ENCODE results near the gene CDIP1.

The CDIP1 gene

GRCh38 chr16:4498546-4499195 lies 39.9 kb downstream of the CDIP1 start:
- H3K9me3 ChIP-seq (replicated peaks; ENCODE audit: low read length): no peaks in the 10 kb centered on the region
- H3K4me2 ChIP-seq (ENCODE audit: low read length): no peak overlapping the region
- H3K9ac ChIP-seq (ENCODE audit: low read depth, low read length): no peak overlapping the region
- H3K36me3 ChIP-seq (ENCODE audit: insufficient read depth, low read length): peaks cover 10% of the 10 kb centered on the region
- peaks cover 54% of the 10 kb centered on the region for H3K4me1 ChIP-seq (ENCODE audit: control insufficient read depth, insufficient read depth, low read length)
- no peak overlapping the region for H3K4me3 ChIP-seq (ENCODE audit: low read length)
- no peaks in the 10 kb centered on the region for H3K27me3 ChIP-seq (ENCODE audit: control insufficient read depth, insufficient read depth, low read length)

- Histone ChIP-seq H3K4me1 (ENCODE audit: control insufficient read depth, insufficient read depth, low read length) (peaks cover 50% of the 10 kb centered on the region), H3K36me3 (ENCODE audit: insufficient read depth, low read length) (peaks cover 10% of the 10 kb centered on the region), H3K9ac (ENCODE audit: low read depth, low read length) (no peak overlapping the region), H3K27me3 (ENCODE audit: control insufficient read depth, insufficient read depth, low read length) (no peaks in the 10 kb centered on the region), H3K4me3 (ENCODE audit: low read length) (no peak overlapping the region), H3K9me3 (replicated peaks; ENCODE audit: low read length) (no peaks in the 10 kb centered on the region), H3K4me2 (ENCODE audit: low read length) (no peak overlapping the region)
These were observed 42.3 kb downstream of the CDIP1 start for GRCh38 chr16:4496305-4496704.

DNA sequence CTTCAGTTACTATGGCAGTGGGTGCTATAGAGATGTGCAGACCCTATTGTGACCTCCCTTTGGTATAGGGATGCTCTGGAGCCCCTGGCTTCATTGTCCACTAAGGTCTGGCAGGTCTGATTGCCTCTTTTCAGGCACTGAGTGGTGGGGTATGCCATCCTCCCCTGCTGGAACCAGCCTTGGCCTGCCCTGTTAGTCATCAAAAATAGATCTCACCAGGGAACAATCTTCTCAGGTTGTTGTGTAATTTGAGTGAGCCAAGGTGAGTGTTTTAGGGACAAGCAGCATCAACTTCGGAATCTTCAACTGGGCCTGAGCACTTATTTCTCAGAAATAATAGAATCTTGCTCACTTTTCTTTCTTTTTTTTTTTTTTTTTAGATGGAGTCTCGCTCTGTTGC lies 42.8 kb downstream of the CDIP1 start:
- H3K4me2 ChIP-seq (ENCODE audit: low read length): no peak overlapping the region
- peak overlapping the region; percentile 16 for H3K9ac ChIP-seq (ENCODE audit: low read depth, low read length)
- H3K9me3 ChIP-seq (replicated peaks; ENCODE audit: low read length): no peaks in the 10 kb centered on the region
- H3K27me3 ChIP-seq (ENCODE audit: control insufficient read depth, insufficient read depth, low read length): no peaks in the 10 kb centered on the region
- peaks cover 10% of the 10 kb centered on the region for H3K36me3 ChIP-seq (ENCODE audit: insufficient read depth, low read length)
- no peak overlapping the region for H3K4me3 ChIP-seq (ENCODE audit: low read length)
- H3K4me1 ChIP-seq (ENCODE audit: control insufficient read depth, insufficient read depth, low read length): peaks cover 44% of the 10 kb centered on the region

- H3K9ac ChIP-seq (ENCODE audit: low read depth, low read length): peak overlapping the region; percentile 16
- peaks cover 36% of the 10 kb centered on the region for H3K4me1 ChIP-seq (ENCODE audit: control insufficient read depth, insufficient read depth, low read length)
- H3K27me3 ChIP-seq (ENCODE audit: control insufficient read depth, insufficient read depth, low read length): no peaks in the 10 kb centered on the region
- H3K4me3 ChIP-seq (ENCODE audit: low read length): no peak overlapping the region
- H3K9me3 ChIP-seq (replicated peaks; ENCODE audit: low read length): no peaks in the 10 kb centered on the region
- H3K36me3 ChIP-seq (ENCODE audit: insufficient read depth, low read length): peaks cover 10% of the 10 kb centered on the region
- peak overlapping the region; percentile 25 for H3K4me2 ChIP-seq (ENCODE audit: low read length)
These were observed 43.7 kb downstream of the CDIP1 start for GRCh38 chr16:4494746-4495490.

GRCh38 chr16:4491898-4492297 lies 46.7 kb downstream of the CDIP1 start:
- Histone ChIP-seq H3K4me1 (ENCODE audit: control insufficient read depth, insufficient read depth, low read length) (peaks cover 50% of the 10 kb centered on the region), H3K36me3 (ENCODE audit: insufficient read depth, low read length) (peaks cover 1% of the 10 kb centered on the region), H3K27me3 (ENCODE audit: control insufficient read depth, insufficient read depth, low read length) (no peaks in the 10 kb centered on the region)

DNA sequence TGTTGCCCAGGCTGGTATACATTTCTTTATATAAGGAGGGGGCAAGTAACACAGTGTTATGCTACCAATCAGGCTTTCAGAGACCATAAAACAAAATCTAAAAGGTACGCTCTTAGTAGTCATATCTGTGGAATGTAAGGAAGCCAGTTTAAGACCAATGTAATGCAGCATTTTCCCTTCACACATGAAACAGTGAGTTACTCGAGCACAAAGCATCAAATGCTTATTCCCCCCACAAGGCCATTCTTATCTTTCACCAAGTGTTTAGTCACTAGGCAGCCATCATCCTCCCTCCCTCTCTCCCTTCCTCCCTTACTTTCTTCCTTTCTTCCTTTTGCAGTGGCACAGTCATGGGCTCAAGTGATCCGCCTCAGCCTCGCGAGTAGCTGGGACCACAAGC lies 49.5 kb downstream of the CDIP1 start:
- H3K9me3 ChIP-seq (replicated peaks; ENCODE audit: low read length): no peaks in the 10 kb centered on the region
- peaks cover 12% of the 10 kb centered on the region for H3K36me3 ChIP-seq (ENCODE audit: insufficient read depth, low read length)
- H3K9ac ChIP-seq (ENCODE audit: low read depth, low read length): no peak overlapping the region
- peaks cover 21% of the 10 kb centered on the region for H3K4me1 ChIP-seq (ENCODE audit: control insufficient read depth, insufficient read depth, low read length)
- H3K4me2 ChIP-seq (ENCODE audit: low read length): peak overlapping the region; percentile 26
- H3K4me3 ChIP-seq (ENCODE audit: low read length): no peak overlapping the region
- no peaks in the 10 kb centered on the region for H3K27me3 ChIP-seq (ENCODE audit: control insufficient read depth, insufficient read depth, low read length)

More at GRCh38 chr16:4491898-4492297, 46.7 kb downstream of the CDIP1 start:
- Histone ChIP-seq H3K9me3 (replicated peaks; ENCODE audit: low read length) (no peaks in the 10 kb centered on the region), H3K9ac (ENCODE audit: low read depth, low read length) (no peak overlapping the region), H3K4me3 (ENCODE audit: low read length) (no peak overlapping the region), H3K4me2 (ENCODE audit: low read length) (no peak overlapping the region)

DNA sequence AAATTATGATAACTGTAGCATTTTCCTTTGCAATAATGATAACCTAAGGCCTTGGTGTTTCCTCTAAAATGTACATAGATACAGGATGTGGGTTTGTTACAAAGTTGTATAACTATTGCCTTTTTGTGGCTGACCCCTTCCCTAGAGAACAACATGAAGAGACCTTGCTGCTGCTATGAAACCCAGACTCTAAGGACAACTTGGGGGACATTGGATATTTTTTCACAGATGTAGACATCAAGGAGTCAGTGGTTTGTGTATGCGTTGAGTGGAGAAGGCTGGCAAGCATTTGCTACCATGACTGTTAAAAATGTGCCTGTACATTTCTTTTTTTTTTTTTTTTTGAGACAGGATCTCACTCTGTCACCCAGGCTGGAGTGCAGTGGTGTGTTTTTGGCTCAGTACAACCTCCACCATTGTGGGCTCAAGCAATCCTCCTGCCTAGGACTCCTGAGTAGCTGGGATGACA lies 50.0 kb downstream of the CDIP1 start:
- Histone ChIP-seq H3K27me3 (ENCODE audit: control insufficient read depth, insufficient read depth, low read length) (no peaks in the 10 kb centered on the region), H3K4me1 (ENCODE audit: control insufficient read depth, insufficient read depth, low read length) (peaks cover 21% of the 10 kb centered on the region), H3K9me3 (replicated peaks; ENCODE audit: low read length) (no peaks in the 10 kb centered on the region), H3K36me3 (ENCODE audit: insufficient read depth, low read length) (peaks cover 12% of the 10 kb centered on the region), H3K4me2 (ENCODE audit: low read length) (peak overlapping the region; percentile 26), H3K9ac (ENCODE audit: low read depth, low read length) (peak overlapping the region; percentile 8), H3K4me3 (ENCODE audit: low read length) (no peak overlapping the region)

DNA sequence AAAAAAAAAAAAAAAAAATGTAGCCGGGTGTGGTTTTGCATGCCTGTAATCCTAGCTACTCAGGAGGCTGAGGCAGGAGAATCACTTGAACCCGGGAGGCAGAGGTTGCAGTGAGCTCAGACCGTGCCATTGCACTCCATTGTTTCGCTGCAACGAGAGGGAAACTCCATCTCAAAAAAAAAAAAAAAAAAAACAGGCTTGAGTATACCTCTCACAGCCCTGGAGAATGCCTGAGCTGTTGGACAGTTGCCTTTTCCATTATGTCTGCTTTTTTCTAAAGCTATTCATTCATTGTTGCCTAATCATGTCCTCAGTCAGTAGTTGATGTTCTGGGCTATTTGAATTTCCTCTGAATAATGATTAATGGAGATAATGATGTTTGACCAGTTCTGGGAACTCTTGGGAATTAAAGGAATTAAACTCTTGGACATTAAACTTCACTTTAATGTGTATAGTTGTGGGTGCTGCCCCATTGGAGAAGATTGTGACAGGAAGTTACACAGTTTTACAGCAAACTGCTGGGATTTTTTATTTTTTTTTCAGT lies 50.5 kb downstream of the CDIP1 start:
- no peaks in the 10 kb centered on the region for H3K9me3 ChIP-seq (replicated peaks; ENCODE audit: low read length)
- H3K9ac ChIP-seq (ENCODE audit: low read depth, low read length): peak overlapping the region; percentile 8
- H3K4me2 ChIP-seq (ENCODE audit: low read length): no peak overlapping the region
- H3K4me3 ChIP-seq (ENCODE audit: low read length): no peak overlapping the region
- peaks cover 12% of the 10 kb centered on the region for H3K36me3 ChIP-seq (ENCODE audit: insufficient read depth, low read length)
- peaks cover 21% of the 10 kb centered on the region for H3K4me1 ChIP-seq (ENCODE audit: control insufficient read depth, insufficient read depth, low read length)
- H3K27me3 ChIP-seq (ENCODE audit: control insufficient read depth, insufficient read depth, low read length): no peaks in the 10 kb centered on the region

DNA sequence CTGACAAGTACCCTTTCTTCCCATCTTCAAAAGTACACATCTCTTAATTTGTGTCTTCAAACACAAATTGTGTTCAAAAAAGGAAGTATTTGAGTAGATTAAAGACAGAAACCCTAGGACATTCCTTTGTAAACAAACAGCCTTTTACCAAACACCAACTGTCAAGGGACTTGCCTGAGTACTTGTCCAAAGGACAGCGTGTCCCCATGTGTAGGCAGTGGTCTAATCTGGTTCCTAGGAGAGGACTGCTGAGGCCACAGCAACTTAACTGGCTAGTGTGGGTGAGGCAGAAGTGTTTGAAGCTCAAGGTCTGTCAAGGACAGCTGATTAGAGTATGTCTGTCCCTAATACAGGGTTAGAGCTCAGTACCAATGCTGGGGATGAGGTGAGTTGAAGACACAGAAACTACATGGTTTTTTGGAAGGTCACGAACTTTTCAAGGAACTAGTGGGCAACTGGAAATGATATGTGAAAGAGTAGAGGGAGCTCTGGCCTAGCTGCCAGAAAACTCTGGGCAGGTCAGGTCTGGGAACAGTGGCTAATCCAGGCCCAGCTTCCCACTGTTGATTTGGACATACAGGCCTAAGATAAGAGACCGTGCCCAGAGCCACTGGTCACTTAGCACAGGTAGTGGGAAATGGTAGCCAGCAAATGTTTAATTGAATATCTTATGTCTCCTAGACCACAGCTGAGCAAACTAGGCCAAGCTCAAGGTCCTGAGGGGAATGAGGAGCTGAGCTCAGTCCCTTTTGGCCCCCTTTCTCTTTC lies 52.3 kb downstream of the CDIP1 start:
- H3K4me1 ChIP-seq (ENCODE audit: control insufficient read depth, insufficient read depth, low read length): peaks cover 21% of the 10 kb centered on the region
- H3K36me3 ChIP-seq (ENCODE audit: insufficient read depth, low read length): peaks cover 12% of the 10 kb centered on the region

GRCh38 chr16:4481963-4482362 lies 56.6 kb downstream of the CDIP1 start:
- H3K4me2 ChIP-seq (ENCODE audit: low read length): no peak overlapping the region
- no peak overlapping the region for H3K4me3 ChIP-seq (ENCODE audit: low read length)
- no peak overlapping the region for H3K9ac ChIP-seq (ENCODE audit: low read depth, low read length)
- H3K4me1 ChIP-seq (ENCODE audit: control insufficient read depth, insufficient read depth, low read length): peaks cover 7% of the 10 kb centered on the region
- no peaks in the 10 kb centered on the region for H3K9me3 ChIP-seq (replicated peaks; ENCODE audit: low read length)
- no peaks in the 10 kb centered on the region for H3K27me3 ChIP-seq (ENCODE audit: control insufficient read depth, insufficient read depth, low read length)
- H3K36me3 ChIP-seq (ENCODE audit: insufficient read depth, low read length): peaks cover 12% of the 10 kb centered on the region

More for the DNA sequence above, 52.3 kb downstream of the CDIP1 start:
- Histone ChIP-seq H3K27me3 (ENCODE audit: control insufficient read depth, insufficient read depth, low read length) (no peaks in the 10 kb centered on the region), H3K4me2 (ENCODE audit: low read length) (no peak overlapping the region), H3K9ac (ENCODE audit: low read depth, low read length) (no peak overlapping the region), H3K4me3 (ENCODE audit: low read length) (no peak overlapping the region), H3K9me3 (replicated peaks; ENCODE audit: low read length) (no peaks in the 10 kb centered on the region)

GRCh38 chr16:4481526-4481925 lies 57.0 kb downstream of the CDIP1 start:
- Histone ChIP-seq H3K9ac (ENCODE audit: low read depth, low read length) (no peak overlapping the region), H3K4me2 (ENCODE audit: low read length) (no peak overlapping the region), H3K9me3 (replicated peaks; ENCODE audit: low read length) (no peaks in the 10 kb centered on the region), H3K4me1 (ENCODE audit: control insufficient read depth, insufficient read depth, low read length) (peaks cover 7% of the 10 kb centered on the region), H3K36me3 (ENCODE audit: insufficient read depth, low read length) (peaks cover 12% of the 10 kb centered on the region), H3K27me3 (ENCODE audit: control insufficient read depth, insufficient read depth, low read length) (no peaks in the 10 kb centered on the region), H3K4me3 (ENCODE audit: low read length) (no peak overlapping the region)
